ENCODE results near the gene MACROD2. TPM values are rescaled to one million over a fixed set of nuclear protein-coding genes. Genes with fewer than 3 reads are reported as not detected.
"Not testable (repeated sequence)": the region's sequence is repeated elsewhere in the genome, so short reads cannot be mapped to it uniquely, and the experiment has no call there.

Gene MACROD2
- total RNA-seq, 1 experiment from 2014 or later = 3.7 TPM

DNA sequence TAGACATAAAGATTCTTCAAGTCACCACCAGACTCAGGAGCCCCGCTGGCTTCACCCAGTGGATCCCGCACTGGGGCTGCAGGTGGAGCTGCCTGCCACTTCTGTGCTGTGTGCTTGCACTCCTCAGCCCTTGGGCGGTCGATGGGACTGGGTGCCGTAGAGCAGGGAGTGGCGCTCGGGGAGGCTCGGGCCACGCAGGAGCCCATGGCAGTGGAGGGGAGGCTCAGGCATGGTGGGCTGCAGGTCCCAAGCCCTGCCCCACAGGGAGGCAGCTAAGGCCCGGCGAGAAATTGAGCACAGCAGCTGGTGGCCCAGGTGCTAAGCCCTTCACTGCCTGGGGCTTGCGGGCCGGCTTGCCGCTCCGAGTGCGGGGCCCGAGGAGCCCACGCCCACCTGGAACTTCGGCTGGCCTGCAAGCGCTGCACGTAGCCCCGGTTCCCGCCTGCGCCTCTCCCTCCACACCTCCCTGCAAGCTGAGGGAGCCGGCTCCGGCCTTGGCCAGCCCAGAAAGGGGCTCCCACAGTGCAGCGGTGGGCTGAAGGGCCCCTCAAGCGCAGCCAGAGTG is 49.5 kb downstream of the MACROD2 start:
- H3K4me3 ChIP-seq (replicated peaks in 1 of 2; ENCODE audit: low read depth in 1 of 2, low read length in 2 of 2); H3K27me3 ChIP-seq (ENCODE audit: insufficient read depth, low read length); POLR2A ChIA-PET; H2AFZ ChIP-seq (ENCODE audit: low read depth, low read length, poor library complexity, severe bottlenecking); H3K4me2 ChIP-seq (ENCODE audit: low read length); CTCF ChIA-PET; ATAC-seq; H3K9me2 ChIP-seq (ENCODE audit: insufficient read depth); RAD21 ChIA-PET (ENCODE audit: low non-redundant PET in 1 of 2, low total read pairs in 2 of 2, uncharacterized antibody in 2 of 2, unreplicated experiment in 2 of 2); H3K79me2 ChIP-seq (ENCODE audit: insufficient read depth, low read length); DNase-seq (ENCODE audit: low read depth, low spot score); H3K4me1 ChIP-seq (ENCODE audit: control insufficient read depth in 1 of 2, insufficient read depth in 2 of 2, low read length in 2 of 2); H3K9ac ChIP-seq (ENCODE audit: low read length); BruUV-seq (replicated peaks); H3K36me3 ChIP-seq (ENCODE audit: control insufficient read depth in 1 of 2, insufficient read depth in 2 of 2, low read length in 2 of 2); H3K27ac ChIP-seq (ENCODE audit: low read depth, low read length); intact Hi-C loops (cut with micrococcal nuclease); H4K20me1 ChIP-seq (ENCODE audit: insufficient read depth); H3K9me3 ChIP-seq (ENCODE audit: control insufficient read depth in 1 of 2, insufficient read depth in 1 of 2, low read depth in 1 of 2, low read length in 2 of 2): not testable (repeated sequence)

DNA sequence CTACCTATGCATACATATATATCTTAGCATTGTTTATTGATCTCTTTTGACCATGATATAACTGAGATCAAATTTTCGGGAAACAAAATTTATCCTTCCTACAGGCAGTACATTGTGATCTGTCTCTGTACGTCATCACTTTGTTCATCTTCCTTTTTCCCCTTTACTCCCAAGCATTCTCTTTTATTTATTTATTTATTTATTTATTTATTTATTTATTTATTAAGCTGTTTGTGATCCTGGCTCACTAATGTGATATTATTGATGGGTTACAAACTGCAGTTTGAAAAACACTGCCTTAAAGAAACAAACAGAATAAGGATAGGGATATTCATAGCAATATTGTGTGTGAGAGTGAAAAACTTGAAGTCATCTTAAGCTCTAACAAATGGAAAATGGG is 51.2 kb downstream of the MACROD2 start:
- H3K36me3 ChIP-seq (ENCODE audit: control insufficient read depth in 1 of 2, insufficient read depth in 2 of 2, low read length in 2 of 2) = no peaks in the 10 kb centered on the region
- ChIA-PET POLR2A (no interaction called here), RAD21 (ENCODE audit: low non-redundant PET in 1 of 2, low total read pairs in 2 of 2, uncharacterized antibody in 2 of 2, unreplicated experiment in 2 of 2) (no interaction called here), CTCF (no interaction called here)
- no peak overlapping the region for H3K9ac ChIP-seq (ENCODE audit: low read length)
- intact Hi-C loops (cut with micrococcal nuclease) = no loop called here
- no peak for TF ChIP-seq CEBPB (IDR thresholded peaks at IDR 0.05; ENCODE audit: low read depth)
- no peak for TF ChIP-seq POLR2A (IDR thresholded peaks at IDR 0.05; ENCODE audit: borderline replicate concordance, extremely low read depth, insufficient read depth, insufficient read length)
- TF ChIP-seq SP1 (IDR thresholded peaks at IDR 0.05; ENCODE audit: low read depth) = no peak
- no peak for TF ChIP-seq EZH2 (IDR thresholded peaks at IDR 0.05)
- TF ChIP-seq ZFX (IDR thresholded peaks at IDR 0.05) = no peak
- TF ChIP-seq TCF7L2 (IDR thresholded peaks at IDR 0.05; ENCODE audit: borderline replicate concordance, extremely low read depth, insufficient read depth, insufficient read length) = no peak
- H3K4me3 ChIP-seq (replicated peaks in 1 of 2; ENCODE audit: low read depth in 1 of 2, low read length in 2 of 2) = no peak overlapping the region
- no peaks in the 10 kb centered on the region for H3K9me2 ChIP-seq (ENCODE audit: insufficient read depth)
- H2AFZ ChIP-seq (ENCODE audit: low read depth, low read length, poor library complexity, severe bottlenecking) = no peak overlapping the region
- H3K79me2 ChIP-seq (ENCODE audit: insufficient read depth, low read length) = no peaks in the 10 kb centered on the region
- no peaks in the 10 kb centered on the region for H3K27me3 ChIP-seq (ENCODE audit: insufficient read depth, low read length)
- H3K4me2 ChIP-seq (ENCODE audit: low read length) = no peak overlapping the region
- no TSS peak for BruUV-seq (replicated peaks)
- no peaks in the 10 kb centered on the region for H3K9me3 ChIP-seq (ENCODE audit: control insufficient read depth in 1 of 2, insufficient read depth in 1 of 2, low read depth in 1 of 2, low read length in 2 of 2)
- H3K27ac ChIP-seq (ENCODE audit: low read depth, low read length) = no peak overlapping the region
- DNase-seq (ENCODE audit: low read depth, low spot score) (no peak), ATAC-seq (no peak)
- no peaks in the 10 kb centered on the region for H3K4me1 ChIP-seq (ENCODE audit: control insufficient read depth in 1 of 2, insufficient read depth in 2 of 2, low read length in 2 of 2)
- no peaks in the 10 kb centered on the region for H4K20me1 ChIP-seq (ENCODE audit: insufficient read depth)

Data from HCT116 (cell line).